HepG2 (cell line): Measurements from ENCODE around the gene CARD16. TPM values are rescaled to one million over a fixed set of nuclear protein-coding genes. Genes with fewer than 3 reads are reported as not detected.

ENCODE experiments used
- AHDC1 ChIP-seq: sonication (generic); formaldehyde crosslinking; IDR thresholded peaks from 2 replicates; pipeline ENCODE4 v1.5.1; 2020; ENCODE audit warnings: mild to moderate bottlenecking, missing genetic modification reagents, borderline replicate concordance
- CHD4 ChIP-seq: fragments of 200-600 bp; sonication (generic); IDR thresholded peaks from 2 replicates; pipeline ENCODE4 v1.7.0; 2017; ENCODE audit warnings: mild to moderate bottlenecking, low read length, borderline replicate concordance
- DNMT1 ChIP-seq: sonication (generic); formaldehyde crosslinking; IDR thresholded peaks from 2 replicates; pipeline ENCODE4 v1.5.1; 2020; ENCODE audit warnings: mild to moderate bottlenecking, missing genetic modification reagents
- GATAD2A ChIP-seq: IDR thresholded peaks from 2 replicates; pipeline ENCODE4 v1.6.1; 2016
- GFI1 ChIP-seq: sonication (generic); formaldehyde crosslinking; IDR thresholded peaks from 2 replicates; pipeline ENCODE4 v1.5.0; 2020; ENCODE audit warnings: missing genetic modification reagents, mild to moderate bottlenecking, borderline replicate concordance
- HNRNPLL ChIP-seq: fragments of 200-400 bp; formaldehyde crosslinking; IDR thresholded peaks from 2 replicates; pipeline ENCODE4 v1.6.1; 2017; ENCODE audit warnings: mild to moderate bottlenecking, low read depth, low read length; ENCODE audit not compliant: poor library complexity, severe bottlenecking
- HOXD1 ChIP-seq: sonication (generic); formaldehyde crosslinking; IDR thresholded peaks from 2 replicates; pipeline ENCODE4 v1.5.0; 2020; ENCODE audit warnings: missing genetic modification reagents
- JUNB ChIP-seq: sonication (generic); formaldehyde crosslinking; IDR thresholded peaks from 2 replicates; pipeline ENCODE4 v1.8.0; 2022; ENCODE audit warnings: missing genetic modification reagents, mild to moderate bottlenecking, borderline replicate concordance
- MAFF ChIP-seq: IDR thresholded peaks from 2 replicates; pipeline ENCODE4 v1.6.1; 2011; ENCODE audit warnings: low read depth, low read length, improper control_type of control experiment
- MAFK ChIP-seq, 2 experiments: IDR thresholded peaks in 1 of 2; conservative IDR thresholded peaks in 1 of 2; 2 replicates each; pipeline ENCODE4 v1.6.1; 2011; ENCODE audit warnings: improper control_type of control experiment in 2 of 2, low read length in 2 of 2
- NRL ChIP-seq: sonication (generic); formaldehyde crosslinking; IDR thresholded peaks from 2 replicates; pipeline ENCODE4 v1.5.0; 2020; ENCODE audit warnings: missing genetic modification reagents, mild to moderate bottlenecking, moderate library complexity, borderline replicate concordance
- PHF5A ChIP-seq: IDR thresholded peaks from one replicate; pipeline ENCODE4 v1.6.1; 2018; ENCODE audit warnings: low read depth, missing genetic modification reagents; ENCODE audit not compliant: unreplicated experiment
- PRDM15 ChIP-seq: sonication (generic); formaldehyde crosslinking; IDR thresholded peaks from 2 replicates; pipeline ENCODE4 v1.4.0; 2020; ENCODE audit warnings: missing genetic modification reagents
- SIN3B ChIP-seq: fragments of 150-350 bp; IDR thresholded peaks from 2 replicates; pipeline ENCODE4 v1.6.1; 2014; ENCODE audit warnings: low read length
- SP140L ChIP-seq: sonication (generic); formaldehyde crosslinking; IDR thresholded peaks from 2 replicates; pipeline ENCODE4 v1.4.0; 2020; ENCODE audit warnings: missing genetic modification reagents, borderline replicate concordance
- ZNF441 ChIP-seq: sonication (generic); formaldehyde crosslinking; IDR thresholded peaks from 2 replicates; pipeline ENCODE4 v1.7.0; 2021; ENCODE audit warnings: missing genetic modification reagents, borderline replicate concordance
- ZNF800 ChIP-seq: sonication (generic); formaldehyde crosslinking; IDR thresholded peaks from 2 replicates; pipeline ENCODE4 v1.4.0; 2020; ENCODE audit warnings: missing genetic modification reagents
- ZNF878 ChIP-seq: sonication (generic); formaldehyde crosslinking; IDR thresholded peaks from 2 replicates; pipeline ENCODE4 v1.8.1; 2023; ENCODE audit warnings: mild to moderate bottlenecking, missing genetic modification reagents, moderate library complexity
- polyA plus RNA-seq, 8 experiments: library from polyadenylated mRNA; depleted of rRNA in 3 of 8; stranded (reverse) in 7 of 8; unstranded in 1 of 8; fragments of >200 nt; fragmentation: Illumina TruSeq in 4 of 8; extraction: Trizol in 4 of 8; gene quantifications; 2 replicates each; pipeline versions ENCODE4 v1.2.1 to v1.2.3, GENCODE V29; 2011 to 2016; ENCODE audit warnings: low read depth in 4 of 8, missing spikeins in 1 of 8, mixed read lengths in 1 of 8; ENCODE audit not compliant: insufficient read depth in 1 of 8
- total RNA-seq, 5 experiments: library from RNA; depleted of rRNA; stranded (reverse); fragments of >200 nt; fragmentation: Illumina TruSeq; extraction: Trizol; gene quantifications; 2 replicates each; pipeline ENCODE4 v1.2.3, GENCODE V29; 2016; ENCODE audit warnings: low read depth in 1 of 5

Gene CARD16
- total and polyA plus RNA-seq, 2 of the 13 experiments (the other 11 are each of a cell fraction or from before 2014, with no cell fraction given) = 0.34 TPM; not detected in 1

DNA sequence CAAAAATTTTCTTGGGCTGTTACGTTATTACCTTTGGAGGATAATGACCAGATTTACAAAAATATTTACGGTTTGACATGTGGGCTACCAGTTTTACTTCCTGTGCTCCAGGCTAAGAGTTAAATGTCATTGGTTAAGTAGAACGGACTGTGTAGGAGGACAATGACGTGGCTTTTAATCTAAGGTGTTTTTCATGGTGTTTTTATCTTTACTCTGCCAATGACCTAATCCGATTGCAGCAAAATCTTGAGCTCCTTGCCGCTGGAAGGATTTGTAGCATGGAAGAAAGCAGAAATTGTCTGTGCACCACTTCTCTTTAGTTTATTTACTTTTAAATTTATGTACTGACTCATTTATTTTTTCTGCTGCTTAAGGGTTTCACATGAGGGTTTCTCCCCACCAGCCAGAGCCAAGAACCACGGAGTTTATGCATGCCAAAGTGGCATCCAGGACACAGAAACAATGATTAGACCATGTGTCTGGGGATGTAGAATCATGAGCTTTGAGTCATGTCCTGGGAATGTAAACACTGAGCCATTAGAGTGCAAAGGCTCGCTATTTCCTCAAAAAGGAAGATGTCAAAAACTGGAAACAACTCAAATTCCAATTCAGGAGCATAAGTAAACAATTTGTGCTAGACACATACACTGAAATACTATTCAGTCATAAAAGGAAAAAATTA, 1.9 kb upstream of the CARD16 start (continued):
- TF ChIP-seq PRDM15 (CRISPR knock-in tag) = peak; percentile 63
- TF ChIP-seq JUNB (CRISPR knock-in tag) = peak; percentile 84; the same call in 1 of the 2 replicates
- TF ChIP-seq MAFF = peak; percentile 35; the same call in 1 of the 2 replicates
- peak; percentile 50; the same call in 1 of the 2 replicates for TF ChIP-seq HOXD1 (CRISPR knock-in tag)
- peak; percentile 86; the same call in 1 of the 2 replicates for TF ChIP-seq ZNF441 (CRISPR knock-in tag)
- TF ChIP-seq ZNF800 = peak; percentile 81
- TF ChIP-seq GFI1 (CRISPR knock-in tag) = peak; percentile 67; the same call in 1 of the 2 replicates
- peak; percentile 73 for TF ChIP-seq PHF5A (CRISPR knock-in tag)
- TF ChIP-seq DNMT1 (CRISPR knock-in tag) = no peak
- TF ChIP-seq GATAD2A (CRISPR knock-in tag) = peak; percentile 97
- TF ChIP-seq SP140L (CRISPR knock-in tag) = peak; percentile 70; the same call in 1 of the 2 replicates
- 0 out of 2 replicates have a peak, but pooled peaks have one; percentile 29 for TF ChIP-seq SIN3B
- TF ChIP-seq NRL (CRISPR knock-in tag) = no peak
- peak; percentile 54; the same call in 1 of the 2 replicates for TF ChIP-seq ZNF878
- peak; percentile 97; the same call in 1 of the 2 replicates for TF ChIP-seq AHDC1 (CRISPR knock-in tag)
- peak in 1 of 2 experiments; percentile 23; a peak in 1 of 4 replicates for TF ChIP-seq MAFK (conservative IDR thresholded peaks at IDR 0.05 in 1 of 2, IDR thresholded peaks at IDR 0.05 in 1 of 2; ENCODE audit: low read length in 2 of 2)
- TF ChIP-seq CHD4 = peak; percentile 67; the same call in 1 of the 2 replicates
- no peak for TF ChIP-seq HNRNPLL
